HEK293T (cell line): ENCODE measurements around the gene FAAP20.
A peak's percentile ranks its signal among the peaks of the same experiment; 100 is the strongest.

ENCODE experiments used
- CTCF ChIA-PET: fragments of 350-600 bp; formaldehyde crosslinking; extraction: SDS; loops from one replicate; lab custom pipeline; 2021; ENCODE audit warnings: antibody characterized with exemption, inconsistent platforms; lab: Yijun Ruan, JAX
- POLR2A ChIA-PET: fragments of 350-600 bp; formaldehyde crosslinking; extraction: SDS; loops from one replicate; lab custom pipeline; 2020; ENCODE audit warnings: antibody characterized with exemption, inconsistent platforms; lab: Yijun Ruan, JAX
- DNase-seq: peaks from one replicate; pipeline ENCODE4 v3.0.0; 2012; ENCODE audit warnings: mixed read lengths; ENCODE audit errors: extremely low spot score
- ARNT ChIP-seq: fragments of 450-650 bp; IDR thresholded peaks from 2 replicates; pipeline ENCODE4 v1.6.1; 2017; ENCODE audit warnings: mild to moderate bottlenecking
- BHLHE40 ChIP-seq: fragments of 450-650 bp; IDR thresholded peaks from 2 replicates; pipeline ENCODE4 v1.6.1; 2016; ENCODE audit warnings: mild to moderate bottlenecking, moderate library complexity, borderline replicate concordance
- CTBP1 ChIP-seq: fragments of 450-650 bp; IDR thresholded peaks from 2 replicates; pipeline ENCODE4 v1.6.1; 2016; ENCODE audit warnings: borderline replicate concordance
- ELF4 ChIP-seq: fragments of 450-650 bp; IDR thresholded peaks from 2 replicates; pipeline ENCODE4 v1.6.1; 2017; ENCODE audit warnings: antibody characterized with exemption
- FOXA1 ChIP-seq: fragments of 450-650 bp; IDR thresholded peaks from 2 replicates; pipeline ENCODE4 v1.6.1; 2016; ENCODE audit warnings: mild to moderate bottlenecking
- FOXK2 ChIP-seq: fragments of 450-650 bp; IDR thresholded peaks from 2 replicates; pipeline ENCODE4 v1.6.1; 2016; ENCODE audit warnings: mild to moderate bottlenecking
- FOXM1 ChIP-seq: fragments of 450-650 bp; IDR thresholded peaks from 2 replicates; pipeline ENCODE4 v1.6.1; 2017; ENCODE audit warnings: mild to moderate bottlenecking, borderline replicate concordance
- HDGF ChIP-seq: fragments of 450-650 bp; IDR thresholded peaks from 2 replicates; pipeline ENCODE4 v1.6.1; 2017; ENCODE audit warnings: antibody characterized with exemption, borderline replicate concordance
- L3MBTL2 ChIP-seq: fragments of 450-650 bp; conservative IDR thresholded peaks from 2 replicates; pipeline ENCODE4 v1.6.1; 2016; ENCODE audit warnings: mild to moderate bottlenecking
- LEF1 ChIP-seq: fragments of 450-650 bp; IDR thresholded peaks from 2 replicates; pipeline ENCODE4 v1.6.1; 2017; ENCODE audit warnings: mild to moderate bottlenecking, borderline replicate concordance
- NFRKB ChIP-seq: fragments of 450-650 bp; IDR thresholded peaks from 2 replicates; pipeline ENCODE4 v1.6.1; 2016; ENCODE audit warnings: mild to moderate bottlenecking, moderate library complexity
- SP1 ChIP-seq: fragments of 450-650 bp; IDR thresholded peaks from 2 replicates; pipeline ENCODE4 v1.6.1; 2017
- SUZ12 ChIP-seq: fragments of 450-650 bp; IDR thresholded peaks from 2 replicates; pipeline ENCODE4 v1.6.1; 2016; ENCODE audit warnings: mild to moderate bottlenecking
- TARDBP ChIP-seq: fragments of 450-650 bp; IDR thresholded peaks from 2 replicates; pipeline ENCODE4 v1.6.1; 2016
- ZNF384 ChIP-seq: fragments of 450-650 bp; IDR thresholded peaks from 2 replicates; pipeline ENCODE4 v1.6.1; 2016
- TF ChIP-seq, protein P1 (sequence below): fragments of 450-650 bp; IDR thresholded peaks from 2 replicates; pipeline ENCODE4 v1.6.1; 2016

Gene FAAP20

GRCh38 chr1:2232916-2233438 lies 38.4 kb upstream of the FAAP20 start:
- POLR2A ChIA-PET, result interaction anchor here (0.7 to 1.8 kb wide), 3 partner anchors 12 to 34 kb away, joined by 3 to 6 read pairs (median 4); no protein-coding TSS in a partner anchor
- TF ChIP-seq, protein P1, sequence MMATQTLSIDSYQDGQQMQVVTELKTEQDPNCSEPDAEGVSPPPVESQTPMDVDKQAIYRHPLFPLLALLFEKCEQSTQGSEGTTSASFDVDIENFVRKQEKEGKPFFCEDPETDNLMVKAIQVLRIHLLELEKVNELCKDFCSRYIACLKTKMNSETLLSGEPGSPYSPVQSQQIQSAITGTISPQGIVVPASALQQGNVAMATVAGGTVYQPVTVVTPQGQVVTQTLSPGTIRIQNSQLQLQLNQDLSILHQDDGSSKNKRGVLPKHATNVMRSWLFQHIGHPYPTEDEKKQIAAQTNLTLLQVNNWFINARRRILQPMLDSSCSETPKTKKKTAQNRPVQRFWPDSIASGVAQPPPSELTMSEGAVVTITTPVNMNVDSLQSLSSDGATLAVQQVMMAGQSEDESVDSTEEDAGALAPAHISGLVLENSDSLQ, result no peak
- TF ChIP-seq SP1, result no peak
- no peak for TF ChIP-seq FOXM1
- TF ChIP-seq L3MBTL2, result no peak
- no peak for TF ChIP-seq HDGF
- TF ChIP-seq TARDBP, result no peak
- no peak for TF ChIP-seq FOXK2
- no peak for TF ChIP-seq ARNT
- no peak for TF ChIP-seq ZNF384
- TF ChIP-seq ELF4, result no peak
- TF ChIP-seq SUZ12, result no peak
- no peak for TF ChIP-seq BHLHE40
- no peak for TF ChIP-seq LEF1
- TF ChIP-seq NFRKB, result no peak
- TF ChIP-seq FOXA1, result no peak
- TF ChIP-seq CTBP1, result no peak
- no peak for DNase-seq
- CTCF ChIA-PET, result interaction anchor here (1.2 kb wide), 1 partner anchor 79 kb away, joined by 5 read pairs; no protein-coding TSS in a partner anchor

DNA sequence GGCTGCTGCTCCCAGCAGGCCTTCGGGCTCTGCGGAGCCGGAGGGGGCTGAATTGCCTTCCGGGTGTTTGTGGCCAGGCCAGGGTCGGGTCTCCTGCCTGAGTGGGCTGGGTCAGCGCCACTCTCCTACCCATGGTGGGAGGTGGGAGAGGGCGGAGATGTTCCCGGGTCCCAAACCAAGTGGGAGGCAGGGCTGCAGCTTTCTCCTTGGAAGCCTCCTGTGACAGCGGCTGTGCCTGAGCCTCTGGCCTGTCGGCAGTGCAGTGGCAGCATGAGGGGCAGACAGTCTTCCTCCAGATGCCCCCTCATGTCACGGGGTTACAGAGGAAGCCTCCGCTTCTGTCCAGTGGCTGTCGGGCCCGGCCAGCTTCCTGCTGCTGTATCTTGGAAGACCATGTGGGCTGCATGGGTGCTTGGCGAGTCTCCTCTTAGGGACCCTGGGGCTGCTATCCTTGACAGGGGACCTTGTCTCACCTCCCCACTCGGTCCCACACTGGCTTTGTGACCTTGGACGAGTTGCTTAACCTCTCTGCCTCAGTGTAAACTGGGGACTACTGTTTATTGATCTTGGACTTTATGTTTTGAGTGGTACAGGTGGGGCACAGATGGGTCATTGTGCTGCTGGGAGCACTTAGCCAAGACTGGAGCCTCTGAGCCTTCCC lies 37.8 kb upstream of the FAAP20 start:
- no peak for TF ChIP-seq ZNF384
- TF ChIP-seq, protein P1, result no peak
- TF ChIP-seq SUZ12, result no peak
- no peak for TF ChIP-seq FOXM1
- TF ChIP-seq CTBP1, result no peak
- CTCF ChIA-PET, result interaction anchor here (0.9 to 1.5 kb wide), 3 partner anchors 10 to 149 kb away, joined by 3 to 5 read pairs (median 3); no protein-coding TSS in a partner anchor
- DNase-seq, result no peak
- POLR2A ChIA-PET, result interaction anchor here (0.7 to 1.8 kb wide), 6 partner anchors 11 to 159 kb away, joined by 3 to 6 read pairs (median 4); partner anchors contain the start of genes MORN1 and RER1

DNA sequence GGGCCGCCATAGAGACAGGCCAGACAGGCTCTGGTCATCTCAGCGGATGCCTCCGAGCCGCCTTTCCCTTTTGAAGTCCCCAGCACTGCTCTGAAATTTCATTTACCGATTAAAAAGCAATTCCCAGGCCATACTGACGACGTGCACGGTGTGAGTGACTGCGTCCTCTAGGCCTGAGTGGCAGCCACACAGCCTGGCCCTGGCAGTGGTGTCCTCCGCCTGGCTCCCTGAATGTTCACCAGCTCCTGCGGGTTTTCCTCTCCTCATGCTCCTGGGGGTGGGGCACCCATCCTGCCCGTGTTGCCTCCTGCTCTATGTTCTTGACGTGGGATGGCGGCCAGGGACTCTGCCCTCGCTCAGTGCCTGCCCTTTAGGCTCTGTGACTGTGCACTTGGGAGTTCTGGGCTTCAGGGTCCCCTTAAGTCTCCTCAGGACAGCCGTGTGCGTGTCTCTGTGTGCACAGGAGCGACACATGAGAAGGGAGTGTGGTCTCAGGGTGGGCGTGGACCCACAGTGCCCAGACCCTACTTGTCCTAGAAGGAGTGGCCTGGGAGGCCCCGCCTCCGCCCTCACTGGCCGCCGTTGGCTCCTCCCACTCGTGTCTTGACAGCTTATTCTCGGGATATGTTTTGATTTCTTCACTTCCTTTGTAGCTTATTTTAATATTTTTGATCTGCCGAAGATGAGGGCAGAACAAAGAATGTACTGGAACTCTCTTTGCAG lies 37.1 kb upstream of the FAAP20 start:
- ChIA-PET POLR2A (interaction anchor here (1.0 to 1.8 kb wide), 7 partner anchors 19 to 160 kb away, joined by 3 to 5 read pairs (median 3); partner anchors contain the start of genes MORN1 and RER1), CTCF (interaction anchor here (0.6 to 1.5 kb wide), 3 partner anchors 10 to 150 kb away, joined by 3 read pairs; no protein-coding TSS in a partner anchor)
- DNase-seq, result peak; percentile 72
- TF ChIP-seq BHLHE40, result no peak
- TF ChIP-seq, protein P1, result peak; percentile 63

- POLR2A ChIA-PET, result interaction anchor here (1.0 to 1.8 kb wide), 6 partner anchors 22 to 160 kb away, joined by 3 to 5 read pairs (median 3); partner anchors contain the start of genes MORN1 and RER1
- TF ChIP-seq FOXK2, result no peak
- TF ChIP-seq ARNT, result no peak
- TF ChIP-seq FOXM1, result no peak
- no peak for TF ChIP-seq NFRKB
- TF ChIP-seq BHLHE40, result no peak
- no peak for TF ChIP-seq HDGF
- TF ChIP-seq SUZ12, result no peak
- TF ChIP-seq SP1, result no peak
- TF ChIP-seq TARDBP, result no peak
- TF ChIP-seq L3MBTL2, result no peak
- TF ChIP-seq FOXA1, result no peak
- TF ChIP-seq CTBP1, result no peak
- TF ChIP-seq LEF1, result no peak
- TF ChIP-seq ZNF384, result no peak
- no peak for TF ChIP-seq ELF4
- TF ChIP-seq, protein P1, result no peak
- CTCF ChIA-PET, result interaction anchor here (0.6 to 1.5 kb wide), 2 partner anchors 81 to 151 kb away, joined by 3 read pairs; no protein-coding TSS in a partner anchor
- DNase-seq, result no peak
Measured at GRCh38 chr1:2230781-2231531, 36.4 kb upstream of the FAAP20 start.
